ENCODE results near the gene ME1.

The ME1 gene

GRCh38 chr6:83443516-83443915 lies 12.7 kb upstream of the ME1 start (continued):
- no peak for TF ChIP-seq HIC1 (tag by site-specific recombination; IDR thresholded peaks at IDR 0.05)
- TF ChIP-seq ZSCAN16 (tag by site-specific recombination; IDR thresholded peaks at IDR 0.05): no peak
- TF ChIP-seq ZNF513 (tag by site-specific recombination; IDR thresholded peaks at IDR 0.05): no peak
- TF ChIP-seq ZNF324 (tag by site-specific recombination; IDR thresholded peaks at IDR 0.05): no peak

- Histone ChIP-seq H3K4me1 (ENCODE audit: control insufficient read depth, insufficient read depth, low read length) (no peaks in the 10 kb centered on the region), H3K9me3 (ENCODE audit: control insufficient read depth, insufficient read depth, low read depth, low read length) (no peaks in the 10 kb centered on the region), H3K4me3 (ENCODE audit: low read depth, low read length) (no peak overlapping the region), H3K36me3 (ENCODE audit: control insufficient read depth in 2 of 2, insufficient read depth in 1 of 2, low read length in 2 of 2) (no peaks in the 10 kb centered on the region), H3K27ac (ENCODE audit: extremely low read depth, low read depth, low read length) (no peak overlapping the region)
- POLR2A ChIA-PET: no interaction called here
- CTCF ChIA-PET: no interaction called here
- TF ChIP-seq ZBTB26 (tag by site-specific recombination; optimal IDR thresholded peaks at IDR 0.05) (no peak), ZNF580 (tag by site-specific recombination; IDR thresholded peaks at IDR 0.05) (no peak), ZNF398 (tag by site-specific recombination; IDR thresholded peaks at IDR 0.05) (no peak), ZNF776 (tag by site-specific recombination; IDR thresholded peaks at IDR 0.05; ENCODE audit: borderline replicate concordance) (no peak), ZNF175 (tag by site-specific recombination; IDR thresholded peaks at IDR 0.05) (no peak), ZNF777 (tag by site-specific recombination; IDR thresholded peaks at IDR 0.05; ENCODE audit: borderline replicate concordance) (no peak), EGR2 (tag by site-specific recombination; IDR thresholded peaks at IDR 0.05; ENCODE audit: low read depth) (no peak), ZSCAN16 (tag by site-specific recombination; IDR thresholded peaks at IDR 0.05) (no peak), ZNF184 (tag by site-specific recombination; IDR thresholded peaks at IDR 0.05) (no peak)
These were observed 11.9 kb upstream of the ME1 start for GRCh38 chr6:83442752-83443151.

GRCh38 chr6:83439201-83439600 lies 8.3 kb upstream of the ME1 start:
- CTCF ChIA-PET: interaction anchor here (0.7 kb wide), 1 partner anchor 374 kb away, joined by 4 read pairs; the partner anchor contains the start of gene UBE3D
- Histone ChIP-seq H3K36me3 (ENCODE audit: control insufficient read depth in 2 of 2, insufficient read depth in 1 of 2, low read length in 2 of 2) (no peaks in the 10 kb centered on the region), H3K27ac (ENCODE audit: extremely low read depth, low read depth, low read length) (no peak overlapping the region), H3K9me3 (ENCODE audit: control insufficient read depth, insufficient read depth, low read depth, low read length) (no peaks in the 10 kb centered on the region), H3K4me1 (ENCODE audit: control insufficient read depth, insufficient read depth, low read length) (no peaks in the 10 kb centered on the region), H3K4me3 (ENCODE audit: low read depth, low read length) (no peak overlapping the region)
- POLR2A ChIA-PET: no interaction called here
- no peak for TF ChIP-seq ZNF175 (tag by site-specific recombination; IDR thresholded peaks at IDR 0.05)
- TF ChIP-seq SCRT2 (tag by site-specific recombination; IDR thresholded peaks at IDR 0.05): no peak
- no peak for TF ChIP-seq GFI1B (tag by site-specific recombination; IDR thresholded peaks at IDR 0.05)
- TF ChIP-seq ZBTB10 (tag by site-specific recombination; IDR thresholded peaks at IDR 0.05): no peak
- TF ChIP-seq ZNF701 (tag by site-specific recombination; IDR thresholded peaks at IDR 0.05): no peak
- TF ChIP-seq ZNF670 (tag by site-specific recombination; IDR thresholded peaks at IDR 0.05; ENCODE audit: low read depth): no peak
- TF ChIP-seq GLI4 (tag by site-specific recombination; IDR thresholded peaks at IDR 0.05): no peak
